Left lung (tissue), 10 donors: ENCODE data around the gene GRIN3B. TPM values are rescaled to one million over a fixed set of nuclear protein-coding genes. Genes with fewer than 3 reads are reported as not detected.

Experiments used
- ATAC-seq: fragments of 200-7000 bp; cut with Tn5 transposase; one replicate; pipeline ENCODE4 v1.9.1; 2020; ENCODE audit warnings: moderate library complexity
- DNase-seq, 4 donors: peaks; one replicate each; pipeline ENCODE4 v3.0.0-alpha.2; 2013 to 2020
- H3K27ac ChIP-seq, 2 donors: fragments of 200-600 bp; sonication (generic) in 1 of 2; one replicate each; pipeline versions ENCODE4 v1.5.0 to v1.8.0; 2020 to 2021
- H3K27me3 ChIP-seq, 2 donors: fragments of 200-600 bp; sonication (generic) in 1 of 2; one replicate each; pipeline versions ENCODE4 v1.5.0 to v1.8.0; 2020 to 2021
- H3K36me3 ChIP-seq, 2 donors: fragments of 200-600 bp; sonication (generic) in 1 of 2; one replicate each; pipeline versions ENCODE4 v1.5.0 to v1.8.0; 2020 to 2021
- H3K4me1 ChIP-seq, 2 donors: fragments of 200-600 bp; one replicate each; pipeline ENCODE4 v1.8.0; 2021
- H3K4me3 ChIP-seq, 2 donors: fragments of 200-600 bp; sonication (generic) in 1 of 2; one replicate each; pipeline versions ENCODE4 v1.5.0 to v1.8.0; 2020 to 2021; ENCODE audit warnings: mild to moderate bottlenecking in 1 of 2
- H3K9me3 ChIP-seq, 2 donors: fragments of 200-600 bp; sonication (generic) in 1 of 2; one replicate each; pipeline versions ENCODE4 v1.5.0 to v1.8.0; 2020 to 2021
- intact Hi-C, 2 donors: fragments of 100-400 bp; cut with DNase I; formaldehyde crosslinking; loops; one replicate each; pipeline versions ENCODE4 v1.11.2 to v1.14.2; 2022
- polyA plus RNA-seq, 6 donors: library from polyadenylated mRNA; unstranded; fragments of 120-200 nt; gene quantifications; one replicate each; pipeline ENCODE4 v1.2.1, GENCODE V29; 2013; ENCODE audit not compliant: insufficient read length in 6 of 6
- total RNA-seq, 2 donors: library from RNA; stranded (reverse); fragmentation: NEBNext Ultra II Directional; extraction: Animal tissue kit (Norgen Biotek cat#: 25700); gene quantifications; one replicate each; pipeline ENCODE4 v1.2.1, GENCODE V29; 2021
- TF ChIP-seq, protein P1 (sequence below), 2 donors: fragments of 200-600 bp; sonication (generic) in 1 of 2; IDR thresholded peaks; one replicate each; pipeline versions ENCODE4 v1.5.0 to v1.8.0; 2021; ENCODE audit warnings: antibody characterized with exemption in 2 of 2
- donor health status: DM: no; HTN: yes; CAD: no.
- donor health status: DM: no; HTN: no; CAD: no.

Gene GRIN3B
- total and polyA plus RNA-seq, 8 donors: 0.37 to 2.7 (median 0.60) TPM; not detected in 1

DNA sequence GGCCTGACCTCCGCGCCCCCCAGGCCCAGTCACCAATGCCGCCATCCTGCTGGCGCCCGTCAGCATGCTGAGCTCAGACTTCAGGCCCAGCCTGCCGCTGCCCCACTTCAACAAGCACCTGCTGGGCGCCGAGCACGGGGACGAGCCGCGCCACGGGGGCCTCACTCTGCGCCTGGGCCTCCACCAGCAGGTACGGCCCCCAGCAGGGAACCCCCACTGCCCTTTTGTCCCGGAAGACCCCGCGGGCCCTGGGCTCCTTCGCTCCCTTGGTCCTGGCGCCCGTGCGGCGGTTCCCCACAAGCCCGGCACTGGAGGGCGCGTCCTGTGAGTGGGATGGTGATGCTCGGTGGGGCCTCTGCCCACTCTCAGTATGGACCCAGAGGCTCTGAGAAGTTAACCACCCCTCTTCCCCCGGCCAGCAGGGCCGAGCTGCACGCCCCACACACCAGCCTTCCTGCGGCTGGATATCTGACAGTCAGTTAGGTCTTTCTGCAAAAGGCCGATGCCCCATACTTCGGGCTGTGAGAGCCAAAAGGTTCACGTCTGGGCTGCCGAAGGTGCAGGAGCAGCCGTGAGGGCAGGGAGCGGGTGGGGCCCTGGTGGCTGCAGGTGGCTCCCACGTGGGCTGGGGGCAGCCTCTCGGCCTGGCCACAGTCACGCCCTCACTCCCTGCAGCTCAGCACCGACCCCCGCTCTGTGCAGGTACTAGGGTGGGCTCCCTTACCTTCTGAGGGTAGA is 8.1 kb upstream of the GRIN3B start:
- H3K4me1 ChIP-seq: peaks cover 0 to 6% of the 10 kb centered on the region in 2 donors
- ATAC-seq (no peak), DNase-seq (peak in 1 of 4 donors; percentile 79)
- H3K27ac ChIP-seq: no peak overlapping the region
- intact Hi-C loops: no loop called here
- no peaks in the 10 kb centered on the region for H3K9me3 ChIP-seq
- peaks cover 17 to 25% of the 10 kb centered on the region in 2 donors for H3K27me3 ChIP-seq
- TF ChIP-seq, protein P1, sequence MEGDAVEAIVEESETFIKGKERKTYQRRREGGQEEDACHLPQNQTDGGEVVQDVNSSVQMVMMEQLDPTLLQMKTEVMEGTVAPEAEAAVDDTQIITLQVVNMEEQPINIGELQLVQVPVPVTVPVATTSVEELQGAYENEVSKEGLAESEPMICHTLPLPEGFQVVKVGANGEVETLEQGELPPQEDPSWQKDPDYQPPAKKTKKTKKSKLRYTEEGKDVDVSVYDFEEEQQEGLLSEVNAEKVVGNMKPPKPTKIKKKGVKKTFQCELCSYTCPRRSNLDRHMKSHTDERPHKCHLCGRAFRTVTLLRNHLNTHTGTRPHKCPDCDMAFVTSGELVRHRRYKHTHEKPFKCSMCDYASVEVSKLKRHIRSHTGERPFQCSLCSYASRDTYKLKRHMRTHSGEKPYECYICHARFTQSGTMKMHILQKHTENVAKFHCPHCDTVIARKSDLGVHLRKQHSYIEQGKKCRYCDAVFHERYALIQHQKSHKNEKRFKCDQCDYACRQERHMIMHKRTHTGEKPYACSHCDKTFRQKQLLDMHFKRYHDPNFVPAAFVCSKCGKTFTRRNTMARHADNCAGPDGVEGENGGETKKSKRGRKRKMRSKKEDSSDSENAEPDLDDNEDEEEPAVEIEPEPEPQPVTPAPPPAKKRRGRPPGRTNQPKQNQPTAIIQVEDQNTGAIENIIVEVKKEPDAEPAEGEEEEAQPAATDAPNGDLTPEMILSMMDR (IDR thresholded peaks at IDR 0.05): no peak
- H3K36me3 ChIP-seq: peaks cover 0 to 63% of the 10 kb centered on the region in 2 donors
- no peak overlapping the region for H3K4me3 ChIP-seq

DNA sequence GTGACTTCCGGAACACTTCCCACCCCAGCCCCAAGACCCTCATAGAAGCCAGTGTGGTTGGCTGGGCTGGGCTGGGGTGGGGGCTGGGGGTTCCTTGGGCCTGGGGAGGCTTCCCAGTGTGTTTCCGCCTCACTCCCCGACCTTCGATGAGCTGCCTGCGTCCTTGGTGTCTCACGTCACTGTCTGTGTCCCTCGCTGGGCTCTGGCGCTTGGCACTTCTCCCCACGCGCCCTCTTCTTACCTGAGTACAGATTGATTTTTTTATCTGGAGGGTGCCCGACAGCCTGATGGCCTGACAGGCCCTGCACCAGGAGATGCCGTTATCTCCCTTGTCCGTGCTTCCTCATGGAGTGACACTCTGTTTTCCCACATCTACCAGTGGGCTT is 7.6 kb upstream of the GRIN3B start:
- Histone ChIP-seq H3K9me3 (no peaks in the 10 kb centered on the region), H3K36me3 (peaks cover 0 to 58% of the 10 kb centered on the region in 2 donors), H3K27ac (no peak overlapping the region), H3K27me3 (peaks cover 22 to 31% of the 10 kb centered on the region in 2 donors), H3K4me1 (peaks cover 0 to 6% of the 10 kb centered on the region in 2 donors), H3K4me3 (no peak overlapping the region)
- ATAC-seq (no peak), DNase-seq (no peak)
- TF ChIP-seq, protein P1 (IDR thresholded peaks at IDR 0.05): no peak
- intact Hi-C loops: no loop called here

DNA sequence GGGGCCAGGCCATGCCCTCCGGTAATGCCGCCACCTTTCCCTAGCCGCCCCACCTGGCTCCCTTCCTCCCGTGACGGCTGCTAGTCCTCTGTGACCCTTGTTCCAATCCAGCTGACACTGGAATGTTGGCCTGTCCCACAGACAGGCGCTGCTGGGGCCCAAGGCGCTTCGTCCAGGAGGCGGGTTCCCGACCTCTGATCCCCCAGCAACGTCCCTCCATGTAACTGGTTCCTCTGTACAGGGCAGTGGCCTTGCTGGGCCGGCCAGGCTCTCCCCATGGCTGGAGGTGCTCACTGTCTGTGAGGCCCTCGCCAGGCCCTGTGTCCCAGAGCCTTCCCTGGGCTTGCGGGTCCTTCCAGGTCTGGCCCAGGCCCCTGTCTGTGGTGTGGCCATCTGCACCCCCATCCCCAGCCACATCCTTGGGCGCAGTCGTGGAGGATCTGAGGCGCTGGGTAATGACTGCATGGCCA is 6.8 kb upstream of the GRIN3B start:
- intact Hi-C loops: no loop called here
- H3K27ac ChIP-seq: no peak overlapping the region
- ATAC-seq: no peak
- DNase-seq: peak in 1 of 4 donors; percentile 79
- H3K9me3 ChIP-seq: no peaks in the 10 kb centered on the region
- H3K27me3 ChIP-seq: peaks cover 30 to 38% of the 10 kb centered on the region in 2 donors
- H3K36me3 ChIP-seq: peaks cover 0 to 55% of the 10 kb centered on the region in 2 donors
- TF ChIP-seq, protein P1 (IDR thresholded peaks at IDR 0.05): no peak
- peaks cover 0 to 6% of the 10 kb centered on the region in 2 donors for H3K4me1 ChIP-seq
- H3K4me3 ChIP-seq: no peak overlapping the region

DNA sequence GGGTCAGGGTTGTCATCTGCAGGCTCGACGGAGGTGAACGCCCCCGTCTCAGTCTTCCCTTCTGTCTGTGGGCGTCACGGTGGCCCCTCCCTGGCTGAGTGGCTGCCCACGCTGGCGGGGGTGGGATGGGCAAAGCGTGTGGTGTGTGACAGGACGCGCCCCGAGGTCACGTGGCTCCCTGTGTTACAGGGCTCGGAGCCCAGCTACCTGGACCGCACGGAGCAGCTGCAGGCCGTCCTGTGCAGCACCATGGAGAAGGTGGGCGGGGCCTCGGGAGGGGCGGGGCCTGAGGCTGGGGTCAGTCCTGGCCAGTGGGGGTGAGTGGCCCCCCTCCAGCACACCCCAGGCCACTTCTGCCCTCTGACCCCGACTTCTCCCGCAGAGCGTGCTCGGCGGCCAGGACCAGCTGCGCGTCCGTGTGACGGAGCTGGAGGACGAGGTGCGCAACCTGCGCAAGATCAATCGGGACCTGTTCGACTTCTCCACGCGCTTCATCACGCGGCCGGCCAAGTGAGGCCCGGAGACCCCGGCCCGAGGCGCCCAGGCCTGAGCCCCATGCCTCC is 6.3 kb upstream of the GRIN3B start:
- peak in 1 of 4 donors; percentile 71 for DNase-seq

DNA sequence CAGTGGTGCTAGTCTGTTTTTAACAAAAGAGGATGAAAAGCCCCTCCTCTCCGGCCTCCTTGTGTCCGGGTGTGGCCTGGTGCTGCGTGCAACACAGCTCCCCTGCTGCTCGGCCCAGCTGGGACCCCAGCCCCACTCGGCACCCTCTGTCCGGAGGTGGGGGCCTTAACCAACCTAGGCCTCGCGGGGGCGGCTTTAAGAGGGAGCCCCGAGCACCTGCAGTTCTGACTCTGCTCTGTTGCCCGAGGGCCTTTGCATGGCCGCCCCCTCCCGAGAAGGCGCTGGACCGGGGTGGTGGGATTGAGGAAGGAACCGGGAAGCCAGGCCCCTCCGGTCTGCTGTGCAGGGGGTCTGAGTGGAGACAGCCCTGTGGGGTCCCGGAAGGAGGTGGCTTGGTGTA is 5.7 kb upstream of the GRIN3B start:
- peaks cover 39 to 49% of the 10 kb centered on the region in 2 donors for H3K27me3 ChIP-seq
- intact Hi-C loops: no loop called here
- no peak overlapping the region for H3K4me3 ChIP-seq

More for the DNA sequence above, 6.3 kb upstream of the GRIN3B start:
- Histone ChIP-seq H3K4me1 (peaks cover 0 to 6% of the 10 kb centered on the region in 2 donors), H3K36me3 (peaks cover 0 to 51% of the 10 kb centered on the region in 2 donors), H3K27me3 (peaks cover 33 to 43% of the 10 kb centered on the region in 2 donors), H3K27ac (no peak overlapping the region), H3K9me3 (no peaks in the 10 kb centered on the region), H3K4me3 (no peak overlapping the region)
- no peak for ATAC-seq
- TF ChIP-seq, protein P1 (IDR thresholded peaks at IDR 0.05): no peak
- intact Hi-C loops: no loop called here

More for the DNA sequence above, 5.7 kb upstream of the GRIN3B start:
- Histone ChIP-seq H3K4me1 (peaks cover 0 to 6% of the 10 kb centered on the region in 2 donors), H3K36me3 (peaks cover 0 to 46% of the 10 kb centered on the region in 2 donors), H3K27ac (no peak overlapping the region), H3K9me3 (no peaks in the 10 kb centered on the region)
- DNase-seq (no peak), ATAC-seq (no peak)
- TF ChIP-seq, protein P1 (IDR thresholded peaks at IDR 0.05): no peak
